SK-N-MC (cell line): ENCODE measurements around the gene TACR2.
A peak's percentile ranks its signal among the peaks of the same experiment; 100 is the strongest.

Source experiments
- DNase-seq: peaks from one replicate; pipeline ENCODE4 v3.0.0-alpha.2; 2011; ENCODE audit warnings: low read depth, low spot score
- H3K27ac ChIP-seq: fragments of 200-600 bp; sonication (generic); 2 replicates; pipeline ENCODE4 v1.5.1; 2016; ENCODE audit warnings: mixed run types
- H3K36me3 ChIP-seq: fragments of 200-600 bp; sonication (generic); 2 replicates; pipeline ENCODE4 v1.6.1; 2017; ENCODE audit warnings: antibody characterized with exemption, low read length, mixed read lengths; ENCODE audit not compliant: insufficient read depth
- H3K4me3 ChIP-seq: fragments of 200-600 bp; sonication (generic); 2 replicates; pipeline ENCODE4 v1.5.1; 2016
- H3K9ac ChIP-seq: fragments of 200-600 bp; sonication (generic); 2 replicates; pipeline ENCODE4 v1.8.0; 2017; ENCODE audit warnings: mixed run types, mixed read lengths; ENCODE audit not compliant: insufficient read length
- H3K9me3 ChIP-seq: fragments of 200-600 bp; sonication (generic); 2 replicates; pipeline ENCODE4 v1.6.1; 2017; ENCODE audit warnings: low read depth, mild to moderate bottlenecking, antibody characterized with exemption, low read length, moderate library complexity, mixed read lengths
- EZH2 ChIP-seq: fragments of 200-600 bp; sonication (generic); IDR thresholded peaks from one replicate; pipeline ENCODE4 v1.6.1; 2017; ENCODE audit warnings: antibody characterized with exemption
- FOXP2 ChIP-seq: optimal IDR thresholded peaks from 2 replicates; pipeline ENCODE3; 2011; ENCODE audit warnings: mild to moderate bottlenecking, moderate library complexity; ENCODE audit not compliant: insufficient read depth; ENCODE audit errors: extremely low read length, control extremely low read depth
- POLR2AphosphoS5 ChIP-seq: IDR thresholded peaks from 2 replicates; pipeline ENCODE4 v1.6.1; 2012; ENCODE audit warnings: mild to moderate bottlenecking, low read depth, low read length, borderline replicate concordance

TACR2 gene

GRCh38 chr10:69410487-69410886 lies 6.2 kb downstream of the TACR2 start:
- Histone ChIP-seq H3K9ac (no peak overlapping the region), H3K36me3 (no peaks in the 10 kb centered on the region), H3K27ac (no peak overlapping the region), H3K4me3 (no peak overlapping the region), H3K9me3 (no peaks in the 10 kb centered on the region)
- DNase-seq = no peak
- no peak for TF ChIP-seq FOXP2
- TF ChIP-seq POLR2AphosphoS5 = no peak
- no peak for TF ChIP-seq EZH2

GRCh38 chr10:69409968-69410367 lies 6.8 kb downstream of the TACR2 start:
- H3K4me3 ChIP-seq = no peak overlapping the region
- no peaks in the 10 kb centered on the region for H3K9me3 ChIP-seq
- TF ChIP-seq EZH2 (no peak), POLR2AphosphoS5 (no peak), FOXP2 (no peak)
- no peak for DNase-seq
- no peak overlapping the region for H3K27ac ChIP-seq
- H3K9ac ChIP-seq = no peak overlapping the region
- H3K36me3 ChIP-seq = no peaks in the 10 kb centered on the region

GRCh38 chr10:69409176-69409495 lies 7.6 kb downstream of the TACR2 start:
- no peak for DNase-seq
- Histone ChIP-seq H3K9ac (no peak overlapping the region), H3K4me3 (peak overlapping the region; percentile 51), H3K9me3 (no peaks in the 10 kb centered on the region), H3K36me3 (no peaks in the 10 kb centered on the region), H3K27ac (no peak overlapping the region)
- TF ChIP-seq EZH2 = no peak
- no peak for TF ChIP-seq FOXP2
- TF ChIP-seq POLR2AphosphoS5 = no peak

- DNase-seq = no peak
- H3K27ac ChIP-seq = no peak overlapping the region
- H3K9ac ChIP-seq = no peak overlapping the region
- H3K36me3 ChIP-seq = no peaks in the 10 kb centered on the region
- H3K9me3 ChIP-seq = no peaks in the 10 kb centered on the region
- TF ChIP-seq POLR2AphosphoS5 (no peak), EZH2 (no peak), FOXP2 (no peak)
- H3K4me3 ChIP-seq = peak overlapping the region; percentile 51
Observed at GRCh38 chr10:69408318-69409175, 8.2 kb downstream of the TACR2 start.

- no peak for DNase-seq
- TF ChIP-seq POLR2AphosphoS5 (no peak), EZH2 (no peak), FOXP2 (no peak)
- Histone ChIP-seq H3K9me3 (no peaks in the 10 kb centered on the region), H3K9ac (no peak overlapping the region), H3K4me3 (no peak overlapping the region; the same call in 1 of the 2 replicates), H3K36me3 (no peaks in the 10 kb centered on the region), H3K27ac (no peak overlapping the region)
Observed at GRCh38 chr10:69407621-69408301, 9.0 kb downstream of the TACR2 start.

- H3K9me3 ChIP-seq = no peaks in the 10 kb centered on the region
- H3K4me3 ChIP-seq = no peak overlapping the region
- H3K9ac ChIP-seq = no peak overlapping the region
- DNase-seq = no peak
- no peaks in the 10 kb centered on the region for H3K36me3 ChIP-seq
- no peak for TF ChIP-seq EZH2
- no peak for TF ChIP-seq FOXP2
- no peak for TF ChIP-seq POLR2AphosphoS5
- no peak overlapping the region for H3K27ac ChIP-seq
Observed at GRCh38 chr10:69406816-69407580, 9.7 kb downstream of the TACR2 start.

GRCh38 chr10:69406302-69406811 lies 10.4 kb downstream of the TACR2 start:
- no peak overlapping the region for H3K4me3 ChIP-seq
- no peaks in the 10 kb centered on the region for H3K9me3 ChIP-seq
- no peak for DNase-seq
- TF ChIP-seq POLR2AphosphoS5 (no peak), FOXP2 (no peak), EZH2 (no peak)
- no peaks in the 10 kb centered on the region for H3K36me3 ChIP-seq
- H3K27ac ChIP-seq = no peak overlapping the region
- no peak overlapping the region for H3K9ac ChIP-seq

- TF ChIP-seq POLR2AphosphoS5 = no peak
- TF ChIP-seq EZH2 = no peak
- no peak for TF ChIP-seq FOXP2
- H3K9me3 ChIP-seq = no peaks in the 10 kb centered on the region
- DNase-seq = no peak
- no peak overlapping the region for H3K9ac ChIP-seq
- no peaks in the 10 kb centered on the region for H3K36me3 ChIP-seq
- no peak overlapping the region for H3K4me3 ChIP-seq
- no peak overlapping the region for H3K27ac ChIP-seq
Observed at GRCh38 chr10:69405221-69405620, 11.5 kb downstream of the TACR2 start.
